ENCODE data around the gene C16orf92. TPM values are rescaled to one million over a fixed set of nuclear protein-coding genes. Genes with fewer than 3 reads are reported as not detected.

C16orf92 gene
- total RNA-seq, 1 experiment from 2014 or later: not detected

- Histone ChIP-seq H4K20me1 (ENCODE audit: insufficient read depth) (no peaks in the 10 kb centered on the region), H3K9me2 (ENCODE audit: insufficient read depth) (no peaks in the 10 kb centered on the region), H3K27me3 (ENCODE audit: insufficient read depth, low read depth) (no peaks in the 10 kb centered on the region), H3K27ac (no peak overlapping the region), H3F3A (ENCODE audit: insufficient read depth, low read depth) (peaks cover 38% of the 10 kb centered on the region), H3K4me2 (no peak overlapping the region), H3K4me1 (replicated peaks; ENCODE audit: insufficient read depth) (peaks cover 18% of the 10 kb centered on the region), H3K36me3 (ENCODE audit: low read depth) (no peaks in the 10 kb centered on the region; the same call in 1 of the 2 replicates), H3K4me3 (no peak overlapping the region), H3K9me3 (ENCODE audit: insufficient read depth, low read depth) (no peaks in the 10 kb centered on the region), H2AFZ (no peak overlapping the region), H3K79me2 (ENCODE audit: low read depth) (peaks cover 4% of the 10 kb centered on the region)
- intact Hi-C loops (cut with micrococcal nuclease; ENCODE audit: unreplicated experiment): no loop called here
- DNase-seq: no peak
- POLR2A ChIA-PET (ENCODE audit: unreplicated experiment): no interaction called here
- no TSS peak for BruUV-seq (replicated peaks)
- CTCF ChIA-PET: interaction anchor here (0.6 kb wide), 2 partner anchors 147 to 258 kb away, joined by 3 to 5 read pairs; no protein-coding TSS in a partner anchor
- no peak for TF ChIP-seq CTCF (conservative IDR thresholded peaks at IDR 0.05)
- no peak for TF ChIP-seq EZH2 (IDR thresholded peaks at IDR 0.05; ENCODE audit: low read depth)
These were observed 31.5 kb upstream of the C16orf92 start for GRCh38 chr16:29991571-29991904.

DNA sequence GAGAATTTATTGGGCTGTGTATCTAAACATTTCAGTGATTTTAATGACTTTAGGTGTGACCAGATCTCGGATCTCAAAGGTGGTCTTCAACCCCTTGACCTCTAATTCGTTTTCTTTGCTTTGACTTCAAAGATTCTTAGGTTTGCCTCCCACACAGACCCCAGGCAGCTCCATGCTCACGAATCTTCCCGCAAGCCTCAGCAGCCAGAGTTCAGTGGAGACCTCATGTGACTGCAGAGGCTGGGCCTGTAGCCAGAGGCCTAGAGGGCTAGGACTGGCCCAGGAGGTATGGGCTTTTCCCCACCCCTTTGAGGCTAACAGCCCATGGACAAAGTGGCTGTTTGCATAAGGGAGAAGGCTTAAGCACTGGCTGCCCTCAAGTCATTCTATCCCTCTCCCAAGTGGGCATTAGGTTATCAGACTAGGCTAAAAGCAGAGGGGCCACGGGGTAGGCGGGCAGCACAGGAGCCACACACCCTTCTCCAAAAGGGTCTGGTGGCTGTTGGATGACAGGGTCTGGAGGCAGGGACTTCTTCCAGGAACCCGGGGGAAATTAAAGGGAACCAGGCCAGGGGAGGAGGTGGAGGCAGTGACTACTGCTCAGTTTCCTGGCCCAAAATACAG, 30.5 kb upstream of the C16orf92 start:
- Histone ChIP-seq H3K9me2 (ENCODE audit: insufficient read depth) (no peaks in the 10 kb centered on the region), H3K4me2 (no peak overlapping the region), H3K36me3 (ENCODE audit: low read depth) (no peaks in the 10 kb centered on the region), H4K20me1 (ENCODE audit: insufficient read depth) (no peaks in the 10 kb centered on the region), H3K27me3 (ENCODE audit: insufficient read depth, low read depth) (no peaks in the 10 kb centered on the region), H3K4me3 (no peak overlapping the region), H3K27ac (no peak overlapping the region), H3F3A (ENCODE audit: insufficient read depth, low read depth) (peaks cover 44% of the 10 kb centered on the region), H3K9me3 (ENCODE audit: insufficient read depth, low read depth) (no peaks in the 10 kb centered on the region), H3K79me2 (ENCODE audit: low read depth) (peaks cover 11% of the 10 kb centered on the region), H2AFZ (no peak overlapping the region), H3K4me1 (replicated peaks; ENCODE audit: insufficient read depth) (peaks cover 25% of the 10 kb centered on the region)
- POLR2A ChIA-PET (ENCODE audit: unreplicated experiment): no interaction called here
- no peak for TF ChIP-seq CTCF (conservative IDR thresholded peaks at IDR 0.05)
- no peak for TF ChIP-seq EZH2 (IDR thresholded peaks at IDR 0.05; ENCODE audit: low read depth)
- DNase-seq: peak in 1 of 2 experiments; percentile 23
- intact Hi-C loops (cut with micrococcal nuclease; ENCODE audit: unreplicated experiment): no loop called here
- CTCF ChIA-PET: no interaction called here
- no TSS peak for BruUV-seq (replicated peaks)

DNA sequence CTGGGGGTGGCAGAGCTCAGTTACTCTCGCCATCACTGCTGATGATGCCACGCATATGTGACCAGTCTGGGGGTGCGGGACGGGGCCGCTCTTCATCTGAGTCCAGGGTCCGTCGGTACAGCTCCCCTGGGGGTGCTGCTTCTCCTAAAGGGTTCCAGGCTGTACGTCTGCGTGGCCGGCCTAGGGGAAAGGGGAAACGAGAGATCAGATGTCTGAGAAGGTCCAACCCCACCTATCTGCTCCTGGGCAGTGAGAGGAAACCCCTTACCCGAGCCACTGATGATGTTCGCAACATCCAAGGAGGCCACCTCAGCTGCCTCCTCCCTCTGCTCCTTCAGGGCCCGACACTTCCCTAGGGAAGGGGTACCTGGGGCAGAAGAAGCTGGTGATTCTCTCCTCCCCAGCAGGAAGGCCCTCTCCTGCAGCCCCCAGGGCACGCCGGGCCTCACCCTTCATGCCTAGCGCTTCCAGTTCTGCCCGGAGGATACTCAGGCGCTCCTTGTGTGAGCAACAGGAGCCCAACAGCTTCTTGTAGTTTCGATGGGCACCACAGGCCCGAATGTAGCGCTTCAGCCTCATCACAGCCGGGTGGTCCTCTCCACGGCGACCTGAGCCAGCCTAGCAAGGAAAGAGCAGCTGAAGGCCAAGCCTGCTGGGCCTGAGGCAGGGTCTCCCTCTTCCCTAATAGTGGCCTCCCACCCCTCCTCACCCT, 29.7 kb upstream of the C16orf92 start:
- H3K27me3 ChIP-seq (ENCODE audit: insufficient read depth, low read depth): no peaks in the 10 kb centered on the region
- intact Hi-C loops (cut with micrococcal nuclease; ENCODE audit: unreplicated experiment): no loop called here
- no peak overlapping the region for H3K4me3 ChIP-seq
- POLR2A ChIA-PET (ENCODE audit: unreplicated experiment): no interaction called here
- no peaks in the 10 kb centered on the region for H3K9me2 ChIP-seq (ENCODE audit: insufficient read depth)
- CTCF ChIA-PET: interaction anchor here (0.6 to 0.7 kb wide), 2 partner anchors 18 to 273 kb away, joined by 3 to 6 read pairs; no protein-coding TSS in a partner anchor
- H3K9me3 ChIP-seq (ENCODE audit: insufficient read depth, low read depth): no peaks in the 10 kb centered on the region
- H3K4me1 ChIP-seq (replicated peaks; ENCODE audit: insufficient read depth): peaks cover 25% of the 10 kb centered on the region
- H2AFZ ChIP-seq: no peak overlapping the region
- no peaks in the 10 kb centered on the region for H4K20me1 ChIP-seq (ENCODE audit: insufficient read depth)
- TF ChIP-seq CTCF (conservative IDR thresholded peaks at IDR 0.05) (no peak), EZH2 (IDR thresholded peaks at IDR 0.05; ENCODE audit: low read depth) (no peak)
- H3K4me2 ChIP-seq: peak overlapping the region; percentile 78; the same call in 1 of the 2 replicates
- peaks cover 44% of the 10 kb centered on the region for H3F3A ChIP-seq (ENCODE audit: insufficient read depth, low read depth)
- H3K79me2 ChIP-seq (ENCODE audit: low read depth): peaks cover 11% of the 10 kb centered on the region
- no peak overlapping the region for H3K27ac ChIP-seq
- DNase-seq: peak in 1 of 2 experiments; percentile 21
- H3K36me3 ChIP-seq (ENCODE audit: low read depth): no peaks in the 10 kb centered on the region
- no TSS peak for BruUV-seq (replicated peaks)
